ENCODE results near the gene ZNF423. TPM values are rescaled to one million over a fixed set of nuclear protein-coding genes. Genes with fewer than 3 reads are reported as not detected.

Gene ZNF423
- total RNA-seq, 6 experiments from 2014 or later: 0.43 to 1.2 (median 0.89) TPM

DNA sequence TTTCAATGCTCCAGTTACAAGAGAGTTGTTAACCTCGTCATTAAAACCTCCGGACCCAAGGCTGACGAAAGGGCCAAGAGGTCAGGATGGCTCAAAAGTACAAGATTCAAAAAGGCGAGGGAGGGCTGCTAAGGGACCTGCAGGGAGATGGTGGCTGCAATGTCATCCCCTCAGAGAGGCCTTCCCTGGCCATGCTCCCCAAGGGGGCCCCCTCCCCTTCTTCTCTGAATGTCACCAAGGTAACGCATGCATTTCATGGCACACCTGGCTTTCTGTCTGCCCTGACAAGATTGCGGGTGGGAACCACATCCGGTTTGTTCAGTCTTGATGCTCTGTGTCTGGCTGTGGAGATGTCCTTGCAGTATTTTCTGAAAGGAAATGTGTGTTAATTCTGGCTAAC, 392.4 kb downstream of the ZNF423 start:
- intact Hi-C loops (cut with DNase I): no loop called here
- no peak overlapping the region for H3K4me3 ChIP-seq
- no peaks in the 10 kb centered on the region for H3K27me3 ChIP-seq
- TF ChIP-seq, protein P1, sequence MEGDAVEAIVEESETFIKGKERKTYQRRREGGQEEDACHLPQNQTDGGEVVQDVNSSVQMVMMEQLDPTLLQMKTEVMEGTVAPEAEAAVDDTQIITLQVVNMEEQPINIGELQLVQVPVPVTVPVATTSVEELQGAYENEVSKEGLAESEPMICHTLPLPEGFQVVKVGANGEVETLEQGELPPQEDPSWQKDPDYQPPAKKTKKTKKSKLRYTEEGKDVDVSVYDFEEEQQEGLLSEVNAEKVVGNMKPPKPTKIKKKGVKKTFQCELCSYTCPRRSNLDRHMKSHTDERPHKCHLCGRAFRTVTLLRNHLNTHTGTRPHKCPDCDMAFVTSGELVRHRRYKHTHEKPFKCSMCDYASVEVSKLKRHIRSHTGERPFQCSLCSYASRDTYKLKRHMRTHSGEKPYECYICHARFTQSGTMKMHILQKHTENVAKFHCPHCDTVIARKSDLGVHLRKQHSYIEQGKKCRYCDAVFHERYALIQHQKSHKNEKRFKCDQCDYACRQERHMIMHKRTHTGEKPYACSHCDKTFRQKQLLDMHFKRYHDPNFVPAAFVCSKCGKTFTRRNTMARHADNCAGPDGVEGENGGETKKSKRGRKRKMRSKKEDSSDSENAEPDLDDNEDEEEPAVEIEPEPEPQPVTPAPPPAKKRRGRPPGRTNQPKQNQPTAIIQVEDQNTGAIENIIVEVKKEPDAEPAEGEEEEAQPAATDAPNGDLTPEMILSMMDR (IDR thresholded peaks at IDR 0.05): no peak
- no peak for TF ChIP-seq POLR2A (IDR thresholded peaks at IDR 0.05)
- no peaks in the 10 kb centered on the region for H3K4me1 ChIP-seq
- WGBS (ENCODE audit: insufficient coverage, low coverage, low lambda C conversion rate, missing lambda C conversion rate): 35% methylated on average over 5 of the region's 7 CpGs
- no peaks in the 10 kb centered on the region for H3K9me3 ChIP-seq
- DNase-seq (peak in 1 of 3 donors; percentile 28), ATAC-seq (peak in 2 of 4 donors; percentile 26 to 41)
- H3K36me3 ChIP-seq: no peaks in the 10 kb centered on the region
- no peak overlapping the region for H3K27ac ChIP-seq

DNA sequence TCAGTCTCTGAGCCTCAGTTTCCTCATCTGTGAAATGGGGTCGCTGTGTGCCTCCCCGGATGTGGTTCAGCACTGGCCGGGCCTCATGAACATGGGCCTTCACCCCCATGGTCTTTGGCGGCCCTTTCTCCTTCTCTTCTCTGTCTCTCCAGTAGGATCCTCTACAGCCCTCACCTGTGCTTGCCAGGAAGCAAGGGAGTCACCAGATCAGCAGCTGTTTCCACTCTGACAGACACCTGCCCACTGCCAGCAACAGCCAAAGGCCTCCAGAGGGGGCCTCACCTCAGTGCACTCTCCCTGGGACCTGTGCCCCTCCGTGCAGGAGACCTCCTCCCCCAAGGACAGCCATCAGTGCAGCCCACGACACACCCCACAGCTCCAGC, 392.9 kb downstream of the ZNF423 start:
- no peak overlapping the region for H3K27ac ChIP-seq
- ATAC-seq (no peak), DNase-seq (peak in 1 of 3 donors; percentile 37)
- H3K4me1 ChIP-seq: no peaks in the 10 kb centered on the region
- no peak overlapping the region for H3K4me3 ChIP-seq
- no peaks in the 10 kb centered on the region for H3K27me3 ChIP-seq
- WGBS (ENCODE audit: insufficient coverage, low coverage, low lambda C conversion rate, missing lambda C conversion rate): no CpG with 5 or more reads among the region's 6 CpGs
- intact Hi-C loops (cut with DNase I): no loop called here
- TF ChIP-seq POLR2A (IDR thresholded peaks at IDR 0.05): no peak
- TF ChIP-seq, protein P1 (IDR thresholded peaks at IDR 0.05): no peak
- no peaks in the 10 kb centered on the region for H3K9me3 ChIP-seq
- H3K36me3 ChIP-seq: no peaks in the 10 kb centered on the region

DNA sequence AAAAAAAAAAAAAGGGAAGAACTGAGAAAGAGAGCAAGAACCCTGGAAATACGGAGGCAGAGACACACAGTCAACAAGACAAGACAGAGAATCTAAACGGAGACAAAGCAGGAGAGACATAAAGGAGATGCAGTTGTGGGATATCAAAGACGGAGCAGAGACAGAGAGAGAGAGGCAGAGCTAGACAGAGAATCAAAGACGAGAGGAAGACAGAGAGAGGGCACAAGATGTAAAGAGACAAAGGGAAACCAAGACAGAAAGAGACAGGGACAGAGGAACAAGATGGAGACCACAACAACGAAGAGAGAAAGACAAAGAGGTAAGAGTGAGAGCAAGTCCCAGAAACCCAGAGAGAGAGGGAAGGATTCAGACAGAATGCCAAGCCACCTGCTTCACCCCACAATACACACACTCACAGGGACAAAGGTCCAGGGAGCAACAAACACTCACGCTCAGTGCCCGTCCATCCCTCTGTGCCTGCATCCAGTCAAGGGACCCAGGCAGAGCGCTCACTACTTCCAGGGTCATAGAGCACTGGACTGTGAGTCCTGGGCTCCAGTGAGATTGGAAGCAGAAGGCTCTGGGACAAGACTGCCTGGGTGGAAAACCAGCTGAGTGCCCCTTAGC, 393.4 kb downstream of the ZNF423 start:
- Histone ChIP-seq H3K36me3 (no peaks in the 10 kb centered on the region), H3K9me3 (no peaks in the 10 kb centered on the region), H3K27me3 (no peaks in the 10 kb centered on the region), H3K4me1 (no peaks in the 10 kb centered on the region), H3K27ac (no peak overlapping the region), H3K4me3 (no peak overlapping the region)
- WGBS (ENCODE audit: insufficient coverage, low coverage, low lambda C conversion rate, missing lambda C conversion rate): 79% methylated on average over 4 of the region's 8 CpGs
- intact Hi-C loops (cut with DNase I): no loop called here
- TF ChIP-seq, protein P1 (IDR thresholded peaks at IDR 0.05): no peak
- TF ChIP-seq POLR2A (IDR thresholded peaks at IDR 0.05): no peak
- DNase-seq: peak in 1 of 3 donors; percentile 21
- ATAC-seq: no peak

DNA sequence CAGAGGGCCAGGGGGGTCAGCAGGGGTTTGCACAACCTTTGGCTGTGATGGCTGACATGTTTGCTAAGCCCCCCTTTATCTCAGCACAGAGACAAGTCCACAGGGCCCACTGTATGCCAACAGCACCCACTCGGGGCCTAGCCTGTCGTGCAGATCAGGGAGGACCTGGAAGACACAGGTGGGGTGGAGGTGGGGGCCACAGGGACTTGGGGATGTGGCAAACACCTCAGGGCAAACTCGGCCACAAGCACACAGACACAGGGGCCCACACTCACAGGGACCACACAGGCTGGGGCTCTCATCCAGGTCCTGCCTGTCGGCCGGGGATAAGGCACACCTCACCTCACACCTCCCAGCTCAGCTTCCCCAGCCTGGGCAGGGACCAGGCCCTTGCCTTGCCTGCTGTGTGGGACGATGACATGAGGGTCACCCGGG, 394.4 kb downstream of the ZNF423 start:
- H3K9me3 ChIP-seq: no peaks in the 10 kb centered on the region
- DNase-seq (peak in 1 of 3 donors; percentile 23), ATAC-seq (peak in 1 of 4 donors; percentile 10)
- WGBS (ENCODE audit: insufficient coverage, low coverage, low lambda C conversion rate, missing lambda C conversion rate): no CpG with 5 or more reads among the region's 7 CpGs
- H3K4me3 ChIP-seq: no peak overlapping the region
- H3K27ac ChIP-seq: no peak overlapping the region
- H3K36me3 ChIP-seq: no peaks in the 10 kb centered on the region
- intact Hi-C loops (cut with DNase I): no loop called here
- no peaks in the 10 kb centered on the region for H3K4me1 ChIP-seq
- TF ChIP-seq, protein P1 (IDR thresholded peaks at IDR 0.05): no peak
- no peak for TF ChIP-seq POLR2A (IDR thresholded peaks at IDR 0.05)
- H3K27me3 ChIP-seq: no peaks in the 10 kb centered on the region

Data from right lobe of liver (tissue), 6 donors.